ENCODE data around the gene PTPRF.

The PTPRF gene

GRCh38 chr1:43521078-43521477 lies 9.6 kb upstream of the PTPRF start:
- Histone ChIP-seq H3K9ac (ENCODE audit: low read length) (no peak overlapping the region), H3K4me2 (ENCODE audit: low read depth, low read length, poor library complexity, severe bottlenecking) (no peak overlapping the region), H4K20me1 (ENCODE audit: low read depth, low read length) (no peaks in the 10 kb centered on the region), H3K27me3 (ENCODE audit: low read length) (no peaks in the 10 kb centered on the region), H3K79me2 (ENCODE audit: insufficient read depth, low read length) (no peaks in the 10 kb centered on the region), H3K9me2 (replicated peaks; ENCODE audit: insufficient read depth, low read length) (no peaks in the 10 kb centered on the region), H3K27ac (ENCODE audit: low read depth, low read length) (no peak overlapping the region), H3F3A (ENCODE audit: insufficient read depth) (no peaks in the 10 kb centered on the region), H3K36me3 (ENCODE audit: low read length) (no peaks in the 10 kb centered on the region), H3K4me3 (ENCODE audit: insufficient read depth, low read length, poor library complexity, severe bottlenecking) (no peak overlapping the region), H3K9me3 (ENCODE audit: insufficient read depth, low read length) (no peaks in the 10 kb centered on the region), H2AFZ (ENCODE audit: low read depth, low read length, severe bottlenecking) (no peak overlapping the region)
- no peak for TF ChIP-seq EZH2phosphoT487 (conservative IDR thresholded peaks at IDR 0.05; ENCODE audit: low read length)
- no peak for TF ChIP-seq CTCF (IDR thresholded peaks at IDR 0.05; ENCODE audit: insufficient read depth, low read length, poor library complexity, severe bottlenecking)

- no peaks in the 10 kb centered on the region for H3F3A ChIP-seq (ENCODE audit: insufficient read depth)
- no peak overlapping the region for H3K4me3 ChIP-seq (ENCODE audit: insufficient read depth, low read length, poor library complexity, severe bottlenecking)
- H3K9me2 ChIP-seq (replicated peaks; ENCODE audit: insufficient read depth, low read length) = no peaks in the 10 kb centered on the region
- TF ChIP-seq CTCF (IDR thresholded peaks at IDR 0.05; ENCODE audit: insufficient read depth, low read length, poor library complexity, severe bottlenecking) (no peak), EZH2phosphoT487 (conservative IDR thresholded peaks at IDR 0.05; ENCODE audit: low read length) (no peak)
- H3K36me3 ChIP-seq (ENCODE audit: low read length) = no peaks in the 10 kb centered on the region
- no peak overlapping the region for H3K27ac ChIP-seq (ENCODE audit: low read depth, low read length)
- no peaks in the 10 kb centered on the region for H4K20me1 ChIP-seq (ENCODE audit: low read depth, low read length)
- no peak overlapping the region for H3K9ac ChIP-seq (ENCODE audit: low read length)
- H3K9me3 ChIP-seq (ENCODE audit: insufficient read depth, low read length) = no peaks in the 10 kb centered on the region
- no peak overlapping the region for H2AFZ ChIP-seq (ENCODE audit: low read depth, low read length, severe bottlenecking)
- H3K27me3 ChIP-seq (ENCODE audit: low read length) = no peaks in the 10 kb centered on the region
- H3K79me2 ChIP-seq (ENCODE audit: insufficient read depth, low read length) = no peaks in the 10 kb centered on the region
- no peak overlapping the region for H3K4me2 ChIP-seq (ENCODE audit: low read depth, low read length, poor library complexity, severe bottlenecking)
Measured at GRCh38 chr1:43521756-43522155, 8.9 kb upstream of the PTPRF start.

GRCh38 chr1:43522431-43522775 lies 8.3 kb upstream of the PTPRF start:
- no peaks in the 10 kb centered on the region for H3K9me2 ChIP-seq (replicated peaks; ENCODE audit: insufficient read depth, low read length)
- no peaks in the 10 kb centered on the region for H3K79me2 ChIP-seq (ENCODE audit: insufficient read depth, low read length)
- no peaks in the 10 kb centered on the region for H4K20me1 ChIP-seq (ENCODE audit: low read depth, low read length)
- no peak overlapping the region for H3K4me3 ChIP-seq (ENCODE audit: insufficient read depth, low read length, poor library complexity, severe bottlenecking)
- H3K9ac ChIP-seq (ENCODE audit: low read length) = no peak overlapping the region
- no peak overlapping the region for H3K4me2 ChIP-seq (ENCODE audit: low read depth, low read length, poor library complexity, severe bottlenecking)
- TF ChIP-seq EZH2phosphoT487 (conservative IDR thresholded peaks at IDR 0.05; ENCODE audit: low read length) (no peak), CTCF (IDR thresholded peaks at IDR 0.05; ENCODE audit: insufficient read depth, low read length, poor library complexity, severe bottlenecking) (no peak)
- H3F3A ChIP-seq (ENCODE audit: insufficient read depth) = no peaks in the 10 kb centered on the region
- no peak overlapping the region for H2AFZ ChIP-seq (ENCODE audit: low read depth, low read length, severe bottlenecking)
- no peaks in the 10 kb centered on the region for H3K36me3 ChIP-seq (ENCODE audit: low read length)
- no peak overlapping the region for H3K27ac ChIP-seq (ENCODE audit: low read depth, low read length)
- H3K9me3 ChIP-seq (ENCODE audit: insufficient read depth, low read length) = no peaks in the 10 kb centered on the region
- no peaks in the 10 kb centered on the region for H3K27me3 ChIP-seq (ENCODE audit: low read length)
